Stimulated activated CD8-positive, alpha-beta memory T cell treated with anti-CD3 and anti-CD28 coated beads, Interleukin-7, amount 100 ng/mL, for 24 hours (primary cell): ENCODE results near the gene PLA2G15.

ENCODE experiments used
- DNase-seq: peaks from one replicate; pipeline ENCODE4 v3.0.0-alpha.2; 2020; ENCODE audit warnings: low read depth

The PLA2G15 gene

GRCh38 chr16:68298907-68299561 is 53.9 kb downstream of the PLA2G15 start:
- no peak for DNase-seq

GRCh38 chr16:68299571-68300453 is 54.6 kb downstream of the PLA2G15 start:
- no peak for DNase-seq

GRCh38 chr16:68300734-68301459 is 55.7 kb downstream of the PLA2G15 start:
- DNase-seq, result no peak

GRCh38 chr16:68306633-68307032 is 61.5 kb downstream of the PLA2G15 start:
- DNase-seq, result no peak

GRCh38 chr16:68309799-68310198 is 64.6 kb downstream of the PLA2G15 start:
- no peak for DNase-seq

- DNase-seq, result no peak
These were observed 65.2 kb downstream of the PLA2G15 start for GRCh38 chr16:68310437-68310773.
